ENCODE results near the gene IDH2.

Gene IDH2

GRCh38 chr15:90087454-90088154 lies 14.7 kb downstream of the IDH2 start:
- no peak for DNase-seq (ENCODE audit: low spot score)
- TF ChIP-seq CTCF (IDR thresholded peaks at IDR 0.05; ENCODE audit: extremely low read depth, missing control alignments): no peak

GRCh38 chr15:90086868-90087268 lies 15.4 kb downstream of the IDH2 start:
- peak; percentile 71 for DNase-seq (ENCODE audit: low spot score)
- peak; percentile 59 for TF ChIP-seq CTCF (IDR thresholded peaks at IDR 0.05; ENCODE audit: extremely low read depth, missing control alignments)

GRCh38 chr15:90085565-90085964 lies 16.7 kb downstream of the IDH2 start:
- DNase-seq (ENCODE audit: low spot score): no peak
- no peak for TF ChIP-seq CTCF (IDR thresholded peaks at IDR 0.05; ENCODE audit: extremely low read depth, missing control alignments)

GRCh38 chr15:90084876-90085423 lies 17.3 kb downstream of the IDH2 start:
- TF ChIP-seq CTCF (IDR thresholded peaks at IDR 0.05; ENCODE audit: extremely low read depth, missing control alignments): no peak
- DNase-seq (ENCODE audit: low spot score): no peak

GRCh38 chr15:90083954-90084607 lies 18.2 kb downstream of the IDH2 start:
- TF ChIP-seq CTCF (IDR thresholded peaks at IDR 0.05; ENCODE audit: extremely low read depth, missing control alignments): no peak
- no peak for DNase-seq (ENCODE audit: low spot score)

GRCh38 chr15:90083419-90083818 lies 18.8 kb downstream of the IDH2 start:
- DNase-seq (ENCODE audit: low spot score): no peak
- TF ChIP-seq CTCF (IDR thresholded peaks at IDR 0.05; ENCODE audit: extremely low read depth, missing control alignments): no peak

GRCh38 chr15:90082140-90082715 lies 20.0 kb downstream of the IDH2 start:
- TF ChIP-seq CTCF (IDR thresholded peaks at IDR 0.05; ENCODE audit: extremely low read depth, missing control alignments): no peak
- no peak for DNase-seq (ENCODE audit: low spot score)
